ENCODE measurements around the gene SENP2. TPM values are rescaled to one million over a fixed set of nuclear protein-coding genes. Genes with fewer than 3 reads are reported as not detected.
A peak's percentile ranks its signal among the peaks of the same experiment; 100 is the strongest.
"Not testable (repeated sequence)": the region's sequence is repeated elsewhere in the genome, so short reads cannot be mapped to it uniquely, and the experiment has no call there.

Gene SENP2
- total and polyA plus RNA-seq, 12 donors = 7.6 to 46.3 (median 27.2) TPM

- H3K9me3 ChIP-seq (replicated peaks in 1 of 3); H3K4me3 ChIP-seq; H3K4me1 ChIP-seq (replicated peaks in 1 of 2); H3K36me3 ChIP-seq (replicated peaks in 1 of 2); intact Hi-C loops (cut with DNase I); H3K27me3 ChIP-seq: not testable (repeated sequence)
- peak overlapping the region in 1 of 5 donors; percentile 40 for H3K27ac ChIP-seq
- TF ChIP-seq CTCF (IDR thresholded peaks at IDR 0.05) = peak; percentile 57 to 71 (median 64)
- WGBS, 4 donors = 21 to 27% (median 23%) methylated on average over 16 to 17 of the region's 17 CpGs
- peak in 6 of 7 donors; percentile 26 to 77 (median 56) for DNase-seq
Observed at GRCh38 chr3:185575108-185575869, 10.8 kb upstream of the SENP2 start.

DNA sequence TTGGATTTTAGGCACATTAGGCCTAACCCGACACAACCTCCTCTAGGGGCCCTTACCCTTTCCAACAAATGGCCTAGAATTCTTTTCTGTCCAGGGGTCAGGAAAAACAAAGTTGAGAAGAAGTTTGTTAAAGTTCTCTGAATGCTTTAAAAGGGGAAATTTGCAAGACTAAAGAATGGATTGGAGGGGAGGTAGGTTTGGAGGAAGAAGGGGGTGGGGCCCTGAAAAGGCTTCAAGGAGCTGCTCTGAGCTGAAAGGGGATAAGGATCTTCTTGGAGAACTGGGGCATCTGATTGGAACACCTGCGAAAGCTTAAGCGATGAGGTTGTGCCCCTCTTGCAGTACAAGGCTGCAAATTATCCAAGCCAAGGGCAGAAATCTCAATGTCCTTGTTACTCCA is 3.9 kb upstream of the SENP2 start:
- no peaks in the 10 kb centered on the region for H3K27me3 ChIP-seq
- H3K27ac ChIP-seq = no peak overlapping the region
- TF ChIP-seq POLR2A (IDR thresholded peaks at IDR 0.05) = no peak
- TF ChIP-seq CTCF (IDR thresholded peaks at IDR 0.05) = no peak
- no peak for DNase-seq
- H3K4me3 ChIP-seq = no peak overlapping the region
- peaks cover 5 to 11% of the 10 kb centered on the region in 2 donors for H3K4me1 ChIP-seq (replicated peaks in 1 of 2)
- intact Hi-C loops (cut with DNase I) = no loop called here
- 29 to 51% (median 46%) methylated on average over 3 of the region's 3 CpGs for WGBS, 4 donors
- H3K36me3 ChIP-seq (replicated peaks in 1 of 2) = no peaks in the 10 kb centered on the region
- H3K9me3 ChIP-seq (replicated peaks in 1 of 3) = no peaks in the 10 kb centered on the region

- Histone ChIP-seq H3K4me3 (no peak overlapping the region), H3K27me3 (no peaks in the 10 kb centered on the region), H3K4me1 (replicated peaks in 1 of 2) (peaks cover 6 to 17% of the 10 kb centered on the region in 2 donors), H3K9me3 (replicated peaks in 1 of 3) (no peaks in the 10 kb centered on the region), H3K36me3 (replicated peaks in 1 of 2) (no peaks in the 10 kb centered on the region), H3K27ac (no peak overlapping the region)
- 29 to 41% (median 31%) methylated on average over 3 of the region's 3 CpGs for WGBS, 4 donors
- no peak for TF ChIP-seq POLR2A (IDR thresholded peaks at IDR 0.05)
- no peak for TF ChIP-seq CTCF (IDR thresholded peaks at IDR 0.05)
- no peak for DNase-seq
- intact Hi-C loops (cut with DNase I) = no loop called here
Observed at GRCh38 chr3:185582871-185583270, 3.2 kb upstream of the SENP2 start.

GRCh38 chr3:185583925-185584324 is 2.2 kb upstream of the SENP2 start:
- Histone ChIP-seq H3K27ac (no peak overlapping the region), H3K9me3 (replicated peaks in 1 of 3) (no peaks in the 10 kb centered on the region), H3K36me3 (replicated peaks in 1 of 2) (no peaks in the 10 kb centered on the region), H3K4me1 (replicated peaks in 1 of 2) (peaks cover 6 to 26% of the 10 kb centered on the region in 2 donors), H3K27me3 (no peaks in the 10 kb centered on the region), H3K4me3 (no peak overlapping the region)
- intact Hi-C loops (cut with DNase I) = no loop called here
- no peak for TF ChIP-seq CTCF (IDR thresholded peaks at IDR 0.05)
- no peak for TF ChIP-seq POLR2A (IDR thresholded peaks at IDR 0.05)
- WGBS, 4 donors = 44 to 57% (median 50%) methylated on average over 5 to 6 of the region's 6 CpGs
- DNase-seq = no peak
